RWPE1 (cell line): ENCODE results near the gene MAST3.
"Not testable (repeated sequence)": the region's sequence is repeated elsewhere in the genome, so short reads cannot be mapped to it uniquely, and the experiment has no call there.

Experiments
- CTCF ChIA-PET: fragments of 350-600 bp; sonication (Branson Sonifier 250); formaldehyde crosslinking; extraction: SDS; loops from one replicate; lab custom pipeline; 2021; lab: Yijun Ruan, JAX
- POLR2A ChIA-PET: fragments of 400-600 bp; formaldehyde crosslinking; extraction: SDS; loops from one replicate; lab custom pipeline; 2020; ENCODE audit warnings: antibody characterized with exemption; ENCODE audit not compliant: low non-redundant PET; lab: Yijun Ruan, JAX
- DNase-seq: peaks from one replicate; pipeline ENCODE4 v3.0.0; 2012; ENCODE audit warnings: low spot score
- H3K27ac ChIP-seq: fragments of 450-650 bp; 2 replicates; pipeline ENCODE4 v1.5.1; 2017
- CTCF ChIP-seq: fragments of 450-650 bp; conservative IDR thresholded peaks from 2 replicates; pipeline ENCODE4 v1.5.1; 2017; ENCODE audit warnings: low read depth, mild to moderate bottlenecking

The MAST3 gene

GRCh38 chr19:18083929-18084684, 13.5 kb upstream of the MAST3 start:
- no peak overlapping the region for H3K27ac ChIP-seq
- ChIA-PET CTCF (no interaction called here), POLR2A (no interaction called here)
- TF ChIP-seq CTCF = no peak
- no peak for DNase-seq

GRCh38 chr19:18085702-18086457, 11.7 kb upstream of the MAST3 start:
- POLR2A ChIA-PET = no interaction called here
- CTCF ChIA-PET = no interaction called here
- DNase-seq = no peak
- TF ChIP-seq CTCF = no peak
- no peak overlapping the region for H3K27ac ChIP-seq

DNA sequence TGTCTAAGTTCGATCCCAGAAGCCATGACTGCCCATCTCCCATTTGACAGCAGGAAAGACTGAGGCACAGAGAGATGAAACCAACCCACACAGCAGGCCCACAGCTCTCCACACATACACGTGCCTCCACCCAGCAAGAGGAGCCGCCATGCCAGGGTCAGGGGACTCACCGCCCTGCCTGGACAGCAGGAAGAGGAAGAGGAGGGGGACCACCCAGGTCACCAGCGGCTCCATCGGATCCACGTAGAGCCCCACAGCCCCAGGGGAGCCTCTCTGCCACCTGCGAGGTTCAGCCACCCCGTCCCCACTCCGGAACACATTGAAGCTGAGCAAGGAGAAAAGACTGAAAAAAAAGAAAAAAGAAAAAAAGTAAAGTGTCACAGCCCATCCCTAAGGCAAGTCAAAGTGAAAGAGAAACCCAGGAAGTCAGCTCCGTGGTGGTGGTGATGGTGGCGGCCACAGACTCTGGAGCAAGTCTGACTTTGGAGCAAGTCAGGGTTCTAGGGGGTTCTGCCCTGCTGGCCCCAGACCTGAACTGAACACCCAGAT, 10.9 kb upstream of the MAST3 start, which contains the start of gene IL12RB1:
Gene IL12RB1 (minus strand): TSS at position 345 of the 549 bp plus-strand sequence. CDS start 111 bp downstream, at position 234.
- DNase-seq = no peak
- ChIA-PET CTCF (no interaction called here), POLR2A (interaction anchor here (1.0 kb wide), 1 partner anchor 16 kb away, joined by 5 read pairs; no protein-coding TSS in a partner anchor)
- peak within 1 kb of the TSS; percentile 73 for H3K27ac ChIP-seq
- no peak for TF ChIP-seq CTCF

DNA sequence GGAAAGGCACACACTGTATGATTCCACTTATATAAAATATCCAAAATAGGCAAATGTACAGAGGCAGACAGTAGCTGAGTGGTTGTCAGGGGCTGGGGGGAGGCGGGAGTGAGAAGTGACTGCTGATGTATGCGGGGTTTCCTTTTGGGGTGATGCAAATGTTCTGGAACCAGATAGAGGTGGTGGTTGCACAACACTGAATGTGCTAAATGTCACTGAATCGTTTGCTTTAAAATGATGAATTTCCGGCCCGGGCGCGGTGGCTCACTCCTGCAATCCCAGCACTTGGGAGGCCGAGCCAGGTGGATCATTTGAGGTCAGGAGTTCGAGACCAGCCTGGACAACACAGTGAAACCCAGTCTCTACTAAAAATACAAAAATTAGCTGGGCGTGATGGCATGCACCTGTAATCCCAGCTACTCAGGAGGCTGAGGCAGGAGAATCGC, 8.5 kb upstream of the MAST3 start:
- DNase-seq, POLR2A ChIA-PET: not testable (repeated sequence)
- H3K27ac ChIP-seq = peak overlapping the region; percentile 73
- CTCF ChIA-PET = interaction anchor here (0.6 to 0.7 kb wide), 2 partner anchors 58 to 71 kb away, joined by 3 to 5 read pairs; no protein-coding TSS in a partner anchor

DNA sequence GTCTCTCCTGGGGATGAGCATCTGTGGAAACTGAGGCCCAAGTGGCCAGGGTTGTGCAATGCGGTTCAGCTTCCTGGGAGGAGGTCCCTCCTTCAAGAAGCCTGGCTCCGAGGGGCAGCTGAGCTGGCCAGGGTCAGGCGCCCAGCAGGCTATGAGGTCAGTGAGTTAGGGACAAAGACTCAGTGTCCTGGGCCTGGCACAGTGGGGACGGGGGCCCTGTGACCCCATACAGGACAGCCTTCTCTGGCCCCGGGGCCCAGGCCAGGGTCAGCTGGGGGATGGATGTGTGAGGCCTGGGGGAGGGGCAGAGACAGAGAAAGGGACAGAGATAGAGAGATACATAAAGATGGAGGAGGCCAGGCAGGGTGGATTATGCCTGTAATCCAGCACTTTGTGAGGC, 7.9 kb upstream of the MAST3 start:
- POLR2A ChIA-PET = no interaction called here
- CTCF ChIA-PET = no interaction called here
- no peak for TF ChIP-seq CTCF
- DNase-seq = no peak
- peak overlapping the region; percentile 73 for H3K27ac ChIP-seq

DNA sequence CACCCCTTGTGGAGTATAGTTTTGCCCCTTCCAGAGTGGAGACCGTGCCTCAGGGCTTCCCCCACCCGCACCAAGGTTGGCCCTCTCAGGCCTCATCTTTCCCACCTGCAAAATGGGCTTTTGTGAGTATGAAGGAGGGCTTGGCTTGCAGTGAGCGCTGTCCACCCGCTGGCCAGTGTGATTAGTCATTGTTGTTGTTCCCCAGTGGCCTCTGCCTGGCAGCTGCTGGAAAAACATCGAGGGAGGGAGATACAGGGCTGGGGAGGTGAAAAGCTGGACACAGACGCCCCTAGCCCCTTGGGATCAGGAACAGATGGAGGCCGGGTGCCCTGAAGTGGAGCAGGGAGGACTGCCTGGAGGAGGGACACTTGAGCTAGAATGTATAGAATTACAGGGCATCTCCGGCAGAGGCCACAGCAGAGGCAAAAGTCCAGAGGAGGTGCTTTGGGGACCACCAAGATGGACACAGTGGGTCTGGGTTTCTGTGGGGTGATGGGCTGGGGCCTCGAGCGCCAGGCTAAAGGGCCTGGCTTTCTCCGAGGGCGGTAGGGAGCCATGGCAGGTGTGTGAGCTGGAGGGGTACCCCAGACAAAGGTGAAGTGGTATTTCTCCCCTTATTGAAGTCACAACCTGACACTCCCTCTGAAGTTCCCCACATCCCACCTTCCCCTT, 6.9 kb upstream of the MAST3 start:
- ChIA-PET POLR2A (no interaction called here), CTCF (no interaction called here)
- no peak for TF ChIP-seq CTCF
- no peak for DNase-seq
- H3K27ac ChIP-seq = no peak overlapping the region
